Activated T-cell treated with anti-CD3 and anti-CD28 coated beads, Interleukin-2, amount 50 U/mL, for 4 hours (primary cell): ENCODE results near the gene SCOC. TPM values are rescaled to one million over a fixed set of nuclear protein-coding genes. Genes with fewer than 3 reads are reported as not detected.

Experiments used
- ATAC-seq, 2 donors: fragments of 200-7000 bp; cut with Tn5 transposase; one replicate each; pipeline ENCODE4 v1.10.0; 2021
- DNase-seq: peaks from one replicate; pipeline ENCODE4 v3.0.0-alpha.2; 2020
- H3K27me3 Mint-ChIP-seq: one replicate; pipeline ENCODE4 v1.8.0; 2021; ENCODE audit warnings: low read depth, mixed read lengths
- H3K36me3 Mint-ChIP-seq: one replicate; pipeline ENCODE4 v1.8.0; 2022; ENCODE audit warnings: mixed read lengths; ENCODE audit not compliant: insufficient read depth
- H3K4me1 Mint-ChIP-seq: one replicate; pipeline ENCODE4 v1.8.0; 2021; ENCODE audit warnings: low read depth, mixed read lengths
- H3K4me3 Mint-ChIP-seq: one replicate; pipeline ENCODE4 v1.8.0; 2021; ENCODE audit warnings: mild to moderate bottlenecking, moderate library complexity, mixed read lengths
- H3K9me3 Mint-ChIP-seq: one replicate; pipeline ENCODE4 v1.8.0; 2021; ENCODE audit warnings: mixed read lengths
- total RNA-seq, 3 donors: library from RNA; stranded (reverse); gene quantifications; one replicate each; pipeline ENCODE4 v1.2.1, GENCODE V29; 2021

The SCOC gene
- 10 to 100 TPM; 20.5 to 24.3 (median 23.0) TPM for total RNA-seq

- Mint-ChIP-seq H3K36me3 (peaks cover 2% of the 10 kb centered on the region), H3K4me3 (no peak within 1 kb of the TSS), H3K27me3 (no peaks in the 10 kb centered on the region), H3K4me1 (peaks cover 29% of the 10 kb centered on the region), H3K9me3 (no peaks in the 10 kb centered on the region)
- peak; percentile 93 to 96 for ATAC-seq
- DNase-seq: peak; percentile 92
Measured at GRCh38 chr4:140373328-140374129, at the start of gene SCOC. Gene SCOC, plus strand, starts transcription at chr4:140373646. Its CDS starts 5,525 bp downstream, at chr4:140379171.

GRCh38 chr4:140326395-140326993, 47.0 kb upstream of the SCOC start:
- DNase-seq (no peak), ATAC-seq (no peak)
- Mint-ChIP-seq H3K9me3 (peaks cover under 1% of the 10 kb centered on the region), H3K4me3 (no peak overlapping the region), H3K36me3 (no peaks in the 10 kb centered on the region), H3K27me3 (no peaks in the 10 kb centered on the region), H3K4me1 (peaks cover 2% of the 10 kb centered on the region)

GRCh38 chr4:140330311-140330900, 43.0 kb upstream of the SCOC start:
- H3K36me3 Mint-ChIP-seq: no peaks in the 10 kb centered on the region
- peaks cover 4% of the 10 kb centered on the region for H3K4me1 Mint-ChIP-seq
- DNase-seq (no peak), ATAC-seq (no peak)
- H3K27me3 Mint-ChIP-seq: no peaks in the 10 kb centered on the region
- no peaks in the 10 kb centered on the region for H3K9me3 Mint-ChIP-seq
- no peak overlapping the region for H3K4me3 Mint-ChIP-seq

DNA sequence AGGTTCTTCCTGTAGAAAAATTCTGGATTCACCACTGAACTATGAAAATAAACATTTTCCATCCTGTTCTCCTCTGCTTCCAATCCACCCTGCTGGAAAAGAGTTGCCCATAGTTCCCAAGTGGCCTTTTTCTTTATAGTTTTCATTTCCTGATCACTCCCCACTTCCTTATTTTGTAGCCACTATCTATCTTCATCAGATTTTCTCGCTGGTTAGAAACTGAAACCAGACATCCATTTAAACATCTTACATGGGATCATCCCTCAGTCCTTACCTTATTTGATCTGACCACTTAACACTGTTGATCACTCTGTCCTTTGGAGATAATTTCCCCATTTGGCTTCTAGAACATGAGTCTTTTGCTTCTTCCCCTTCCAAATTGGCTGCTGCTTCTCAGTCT, 42.2 kb upstream of the SCOC start:
- Mint-ChIP-seq H3K36me3 (no peaks in the 10 kb centered on the region), H3K4me3 (no peak overlapping the region), H3K4me1 (peaks cover 4% of the 10 kb centered on the region), H3K9me3 (no peaks in the 10 kb centered on the region), H3K27me3 (no peaks in the 10 kb centered on the region)
- ATAC-seq: no peak
- DNase-seq: no peak

- no peaks in the 10 kb centered on the region for H3K36me3 Mint-ChIP-seq
- no peaks in the 10 kb centered on the region for H3K27me3 Mint-ChIP-seq
- ATAC-seq (no peak), DNase-seq (no peak)
- H3K4me3 Mint-ChIP-seq: no peak overlapping the region
- H3K9me3 Mint-ChIP-seq: no peaks in the 10 kb centered on the region
- H3K4me1 Mint-ChIP-seq: peaks cover 4% of the 10 kb centered on the region
Measured at GRCh38 chr4:140331876-140332275, 41.6 kb upstream of the SCOC start.

DNA sequence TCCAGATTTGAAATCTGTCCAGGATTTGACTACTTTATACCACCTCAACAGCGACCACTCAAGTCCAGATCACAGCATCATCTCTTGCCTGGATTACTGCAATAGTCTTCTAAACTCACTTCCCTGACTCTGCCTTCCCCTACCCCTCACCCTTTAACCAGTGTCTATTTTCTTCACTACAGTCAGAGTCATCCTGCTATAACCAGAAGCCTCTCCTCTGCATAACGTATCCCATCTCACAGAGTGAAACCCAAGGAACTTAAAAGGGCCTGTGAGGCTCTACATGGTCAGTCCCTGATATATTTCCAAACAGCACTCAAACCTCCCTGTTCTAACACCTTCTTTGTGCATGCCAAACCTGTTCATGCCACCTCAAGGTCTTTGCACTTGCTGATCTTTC, 40.7 kb upstream of the SCOC start:
- no peak overlapping the region for H3K4me3 Mint-ChIP-seq
- H3K9me3 Mint-ChIP-seq: no peaks in the 10 kb centered on the region
- no peaks in the 10 kb centered on the region for H3K36me3 Mint-ChIP-seq
- DNase-seq (no peak), ATAC-seq (no peak)
- peaks cover 4% of the 10 kb centered on the region for H3K4me1 Mint-ChIP-seq
- H3K27me3 Mint-ChIP-seq: peaks cover 5% of the 10 kb centered on the region

- Mint-ChIP-seq H3K9me3 (no peaks in the 10 kb centered on the region), H3K4me3 (no peak overlapping the region), H3K36me3 (no peaks in the 10 kb centered on the region), H3K4me1 (peaks cover 4% of the 10 kb centered on the region), H3K27me3 (peaks cover 7% of the 10 kb centered on the region)
- no peak for ATAC-seq
- no peak for DNase-seq
Measured at GRCh38 chr4:140333523-140333922, 39.9 kb upstream of the SCOC start.

GRCh38 chr4:140335076-140335475, 38.4 kb upstream of the SCOC start:
- Mint-ChIP-seq H3K4me3 (no peak overlapping the region), H3K36me3 (no peaks in the 10 kb centered on the region), H3K9me3 (no peaks in the 10 kb centered on the region), H3K4me1 (peaks cover 4% of the 10 kb centered on the region), H3K27me3 (peaks cover 9% of the 10 kb centered on the region)
- no peak for DNase-seq
- ATAC-seq: no peak

DNA sequence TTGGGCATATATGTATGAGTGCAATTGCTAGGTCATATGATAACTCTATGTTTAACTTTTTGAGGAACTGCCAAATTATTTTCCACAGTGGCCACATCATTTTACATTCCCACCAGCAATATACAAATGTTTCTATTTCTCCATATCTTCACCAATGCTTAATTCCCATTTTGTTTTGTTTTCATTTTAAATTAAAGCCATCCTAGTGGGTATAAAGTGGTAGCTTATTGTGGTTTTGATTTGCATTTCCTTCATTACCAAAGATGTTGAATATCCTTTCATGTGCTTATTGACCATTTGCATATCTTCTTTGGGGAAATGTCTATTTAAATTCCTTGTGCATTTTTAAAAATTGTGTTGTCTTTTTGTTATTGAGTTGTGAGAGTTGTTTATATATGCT, 36.7 kb upstream of the SCOC start:
- ATAC-seq: no peak
- Mint-ChIP-seq H3K36me3 (no peaks in the 10 kb centered on the region), H3K4me1 (no peaks in the 10 kb centered on the region), H3K9me3 (no peaks in the 10 kb centered on the region), H3K4me3 (no peak overlapping the region), H3K27me3 (peaks cover 9% of the 10 kb centered on the region)
- no peak for DNase-seq

GRCh38 chr4:140342620-140343019, 30.8 kb upstream of the SCOC start:
- H3K36me3 Mint-ChIP-seq: no peaks in the 10 kb centered on the region
- peaks cover 2% of the 10 kb centered on the region for H3K4me1 Mint-ChIP-seq
- ATAC-seq (no peak), DNase-seq (no peak)
- peaks cover 22% of the 10 kb centered on the region for H3K27me3 Mint-ChIP-seq
- H3K9me3 Mint-ChIP-seq: no peaks in the 10 kb centered on the region
- no peak overlapping the region for H3K4me3 Mint-ChIP-seq

DNA sequence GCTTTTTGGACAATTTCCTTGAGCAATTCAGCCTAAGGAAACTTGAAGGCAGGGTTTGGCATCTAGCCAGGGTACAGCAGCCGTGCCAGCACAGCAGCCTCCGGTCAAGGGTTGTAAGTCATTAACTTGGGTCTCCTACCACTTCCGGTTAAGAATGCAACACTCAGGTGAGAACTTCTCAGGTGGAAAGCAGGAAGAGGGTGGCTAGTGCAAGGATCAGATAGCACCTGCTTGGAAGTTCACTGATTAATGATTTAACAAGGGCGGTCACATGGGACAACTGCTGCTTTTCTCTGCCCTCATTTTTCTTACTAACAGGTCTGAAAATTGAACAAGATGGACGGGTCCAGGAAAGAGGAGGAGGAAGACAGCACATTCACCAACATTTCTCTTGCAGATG, 30.1 kb upstream of the SCOC start:
- peaks cover 19% of the 10 kb centered on the region for H3K27me3 Mint-ChIP-seq
- H3K36me3 Mint-ChIP-seq: no peaks in the 10 kb centered on the region
- H3K4me3 Mint-ChIP-seq: no peak overlapping the region
- no peak for DNase-seq
- H3K9me3 Mint-ChIP-seq: no peaks in the 10 kb centered on the region
- peaks cover 2% of the 10 kb centered on the region for H3K4me1 Mint-ChIP-seq
- ATAC-seq: no peak

DNA sequence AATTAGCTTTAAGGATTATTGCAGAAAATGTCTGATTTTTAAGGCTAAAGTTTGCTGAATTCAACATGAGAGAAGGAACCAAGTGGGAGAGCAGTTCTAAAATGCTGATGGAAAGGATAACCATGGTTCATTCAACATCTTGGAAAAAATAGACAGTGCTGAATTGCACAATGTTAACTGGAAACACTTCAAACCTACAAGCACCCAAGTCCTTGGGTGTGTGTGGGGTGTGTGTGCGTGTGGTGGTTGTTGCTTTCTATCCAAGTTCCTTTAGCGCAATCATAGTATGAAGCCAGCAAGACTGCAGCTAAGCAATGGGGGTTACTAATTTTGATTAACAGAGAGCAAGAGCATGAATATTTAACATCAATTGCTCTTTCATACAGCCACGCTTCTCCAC, 29.3 kb upstream of the SCOC start:
- peaks cover 2% of the 10 kb centered on the region for H3K4me1 Mint-ChIP-seq

DNA sequence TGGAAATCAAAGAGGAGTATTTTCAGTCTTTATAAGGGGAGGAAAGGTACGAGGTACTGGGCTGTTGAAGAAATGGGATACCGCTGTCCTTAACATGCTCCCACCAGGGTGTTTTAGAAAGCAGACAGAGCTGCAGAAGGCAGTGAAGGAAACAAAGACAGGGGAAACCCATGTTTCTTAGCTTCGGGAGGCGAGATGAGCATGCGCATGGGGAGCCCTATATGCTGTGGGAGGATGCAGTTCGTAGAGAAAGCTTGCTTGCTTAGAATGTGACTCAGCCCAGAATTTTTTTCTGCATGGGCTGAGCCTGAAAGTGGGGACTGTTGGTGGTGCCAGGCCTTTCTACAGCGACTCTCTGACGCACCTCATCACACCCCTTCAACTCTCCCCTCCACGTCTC, 28.8 kb upstream of the SCOC start:
- H3K27me3 Mint-ChIP-seq: peaks cover 21% of the 10 kb centered on the region
- no peak overlapping the region for H3K4me3 Mint-ChIP-seq
- H3K4me1 Mint-ChIP-seq: peaks cover 2% of the 10 kb centered on the region
- no peaks in the 10 kb centered on the region for H3K36me3 Mint-ChIP-seq
- no peaks in the 10 kb centered on the region for H3K9me3 Mint-ChIP-seq
- DNase-seq: no peak
- no peak for ATAC-seq

More for the DNA sequence above, 29.3 kb upstream of the SCOC start:
- ATAC-seq (no peak), DNase-seq (no peak)
- H3K27me3 Mint-ChIP-seq: peaks cover 19% of the 10 kb centered on the region
- no peaks in the 10 kb centered on the region for H3K36me3 Mint-ChIP-seq
- H3K9me3 Mint-ChIP-seq: no peaks in the 10 kb centered on the region
- no peak overlapping the region for H3K4me3 Mint-ChIP-seq

DNA sequence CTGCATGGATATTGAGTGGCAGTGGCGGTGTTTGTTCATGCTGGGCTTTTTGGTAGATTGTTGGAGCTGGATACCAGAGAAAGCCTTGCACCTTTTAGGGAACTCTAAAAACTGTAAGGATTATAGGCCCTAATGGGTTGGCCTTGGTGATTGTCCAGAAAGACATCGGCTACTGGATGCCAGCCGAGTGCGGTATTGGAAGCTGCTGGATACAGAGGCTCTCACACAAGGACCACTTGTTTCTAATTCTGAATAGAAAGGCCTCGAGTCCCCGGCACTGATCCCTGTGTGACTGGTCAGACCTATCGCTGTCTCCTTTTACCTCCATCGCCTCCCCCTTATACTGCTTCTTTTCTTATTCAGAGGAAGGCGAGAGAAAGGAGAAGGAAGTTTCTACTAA, 27.3 kb upstream of the SCOC start:
- Mint-ChIP-seq H3K4me3 (no peak overlapping the region), H3K27me3 (peaks cover 18% of the 10 kb centered on the region), H3K9me3 (no peaks in the 10 kb centered on the region), H3K36me3 (no peaks in the 10 kb centered on the region), H3K4me1 (peaks cover 2% of the 10 kb centered on the region)
- ATAC-seq (no peak), DNase-seq (no peak)

GRCh38 chr4:140349816-140350215, 23.6 kb upstream of the SCOC start:
- Mint-ChIP-seq H3K4me1 (peaks cover 11% of the 10 kb centered on the region), H3K27me3 (peaks cover 2% of the 10 kb centered on the region), H3K9me3 (no peaks in the 10 kb centered on the region), H3K4me3 (no peak overlapping the region), H3K36me3 (no peaks in the 10 kb centered on the region)
- ATAC-seq: no peak
- no peak for DNase-seq
